Spleen (tissue), 11 donors: ENCODE data around the gene LIPE. TPM values are rescaled to one million over a fixed set of nuclear protein-coding genes. Genes with fewer than 3 reads are reported as not detected.
"Not testable (repeated sequence)": the region's sequence is repeated elsewhere in the genome, so short reads cannot be mapped to it uniquely, and the experiment has no call there.

ENCODE experiments used
- DNase-seq: peaks from one replicate; pipeline ENCODE4 v3.0.0-alpha.2; 2020
- H3K27ac ChIP-seq, 8 donors: fragments of 200-600 bp; sonication (generic) in 7 of 8; 1 replicate in 4 of 8; 2 replicates in 4 of 8; pipeline versions ENCODE4 v1.5.0 to v1.8.0; 2016 to 2021; ENCODE audit warnings: inconsistent platforms in 4 of 8, mild to moderate bottlenecking in 4 of 8, moderate library complexity in 1 of 8
- H3K27me3 ChIP-seq, 7 donors: fragments of 200-600 bp; sonication (generic) in 6 of 7; replicated peaks in 1 of 7; 1 replicate in 4 of 7; 2 replicates in 3 of 7; pipeline versions ENCODE4 v1.5.0 to v1.8.0; 2016 to 2021; ENCODE audit warnings: inconsistent platforms in 3 of 7, mild to moderate bottlenecking in 1 of 7
- H3K36me3 ChIP-seq, 6 donors: fragments of 200-600 bp; sonication (generic) in 5 of 6; 1 replicate in 4 of 6; 2 replicates in 2 of 6; pipeline versions ENCODE4 v1.5.0 to v1.8.0; 2016 to 2021; ENCODE audit warnings: inconsistent platforms in 2 of 6
- H3K4me1 ChIP-seq, 6 donors: fragments of 200-600 bp; sonication (generic) in 5 of 6; 1 replicate in 3 of 6; 2 replicates in 3 of 6; pipeline versions ENCODE4 v1.5.0 to v1.8.0; 2016 to 2021; ENCODE audit warnings: inconsistent platforms in 3 of 6
- H3K4me3 ChIP-seq, 8 donors: fragments of 200-600 bp; sonication (generic) in 7 of 8; 1 replicate in 4 of 8; 2 replicates in 4 of 8; pipeline versions ENCODE4 v1.5.0 to v1.8.0; 2016 to 2021; ENCODE audit warnings: inconsistent platforms in 4 of 8, mild to moderate bottlenecking in 4 of 8, moderate library complexity in 2 of 8
- H3K9me3 ChIP-seq, 8 donors: fragments of 200-600 bp; sonication (generic) in 7 of 8; 1 replicate in 4 of 8; 2 replicates in 4 of 8; pipeline versions ENCODE4 v1.5.0 to v1.8.0; 2016 to 2021; ENCODE audit warnings: inconsistent platforms in 4 of 8
- POLR2A ChIP-seq, 3 donors: fragments of 450-650 bp; IDR thresholded peaks; one replicate each; pipeline ENCODE4 v1.5.1; 2017; ENCODE audit warnings: antibody characterized with exemption in 3 of 3, mild to moderate bottlenecking in 1 of 3
- POLR2AphosphoS5 ChIP-seq, 3 donors: sonication (generic); formaldehyde crosslinking; IDR thresholded peaks; one replicate each; pipeline ENCODE4 v1.5.1; 2017; ENCODE audit warnings: antibody characterized with exemption in 3 of 3
- WGBS, 5 donors: extraction: QIAGEN DNeasy Blood & Tissue Kit in 3 of 5; methylation state at CpG; one replicate each; pipeline versions ENCODE4 v1.1.5 to v1.1.7; 2013 to 2018; 5-methylcytosine and 5-hydroxymethylcytosine counted together
- intact Hi-C: fragments of 100-400 bp; cut with DNase I; formaldehyde crosslinking; loops from one replicate; pipeline ENCODE4 v1.15.0; 2023; ENCODE audit warnings: low total_unique reads
- polyA plus RNA-seq, 3 donors: library from polyadenylated mRNA; stranded (reverse); fragments of 200-250 nt; gene quantifications; one replicate each; pipeline ENCODE4 v1.2.1, GENCODE V29; 2013
- total RNA-seq, 7 donors: library from RNA; depleted of rRNA in 3 of 7; stranded (reverse); fragments of >200 nt in 3 of 7; fragmentation: NEBNext Ultra II Directional in 4 of 7; extraction: Animal tissue kit (Norgen Biotek cat#: 25700) in 4 of 7; gene quantifications; one replicate each; pipeline versions ENCODE4 v1.1.0 to v1.2.1, GENCODE V29; 2016 to 2021
- TF ChIP-seq, protein P1 (sequence below), 11 experiments: fragments of 200-600 bp in 7 of 11; fragments of 450-650 bp in 4 of 11; sonication (generic) in 4 of 11; IDR thresholded peaks in 8 of 11; conservative IDR thresholded peaks in 3 of 11; 1 replicate in 7 of 11; 2 replicates in 4 of 11; pipeline versions ENCODE4 v1.4.0 to v1.8.0; 2016 to 2021; ENCODE audit warnings: antibody characterized with exemption in 11 of 11, inconsistent platforms in 4 of 11, mild to moderate bottlenecking in 1 of 11
- donor health status: healthy with polysubstance abuse.
- donor health status: DM: no; HTN: no; CAD: no; lungs with moderate emphysema.
- donor health status: DM: no; HTN: no; CAD: no.
- donor health status: Bipolar disorder and iron deficiency.
- donor health status: healthy.
- donor health status: DM: no; HTN: no; CAD: no.
- donor health status: DM: yes; HTN: yes; CAD: no.

Gene LIPE
- total and polyA plus RNA-seq, 10 donors = 20.6 to 43.7 (median 25.2) TPM

DNA sequence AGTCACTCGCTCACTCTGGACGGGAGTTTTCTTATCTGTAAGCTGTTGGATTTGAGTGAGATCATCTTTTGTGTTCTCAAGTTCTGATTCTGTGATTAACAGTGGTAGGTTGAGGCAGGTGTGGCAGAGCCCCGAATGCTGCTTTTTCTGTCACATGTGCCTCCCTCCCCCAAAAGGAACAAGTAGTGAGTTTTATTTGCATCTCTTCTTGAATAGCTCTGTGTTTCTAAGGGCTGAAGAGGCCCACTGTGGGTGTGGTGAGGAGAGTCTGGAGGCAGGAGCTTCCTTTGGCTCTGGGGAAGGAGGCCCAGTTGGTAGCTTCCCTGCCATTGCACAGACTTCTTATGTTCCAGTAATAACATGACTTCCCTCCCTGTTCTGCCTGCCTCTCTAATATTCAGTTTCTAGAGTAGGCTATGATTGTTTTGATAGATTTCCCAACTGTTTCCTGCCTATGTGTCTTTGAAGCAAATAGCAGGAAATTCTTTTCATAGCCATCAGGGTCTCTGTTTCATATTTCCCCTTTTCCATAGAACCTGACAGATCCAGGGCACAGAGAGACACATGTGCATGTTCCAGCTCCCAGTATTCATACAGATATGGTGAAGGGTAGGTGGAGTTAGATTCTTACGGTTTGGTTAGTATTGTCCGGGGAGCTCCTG lies 39.5 kb upstream of the LIPE start:
- WGBS, 5 donors = 48 to 57% (median 52%) methylated on average over 5 of the region's 5 CpGs
- no peak for DNase-seq
- intact Hi-C loops = no loop called here
- Histone ChIP-seq H3K4me3 (no peak overlapping the region), H3K36me3 (no peaks in the 10 kb centered on the region), H3K9me3 (no peaks in the 10 kb centered on the region), H3K4me1 (peaks cover 13 to 61% (median 36%) of the 10 kb centered on the region in 6 donors), H3K27me3 (no peaks in the 10 kb centered on the region), H3K27ac (peak overlapping the region in 6 of 8 donors; percentile 14 to 63 (median 50))
- TF ChIP-seq, protein P1, sequence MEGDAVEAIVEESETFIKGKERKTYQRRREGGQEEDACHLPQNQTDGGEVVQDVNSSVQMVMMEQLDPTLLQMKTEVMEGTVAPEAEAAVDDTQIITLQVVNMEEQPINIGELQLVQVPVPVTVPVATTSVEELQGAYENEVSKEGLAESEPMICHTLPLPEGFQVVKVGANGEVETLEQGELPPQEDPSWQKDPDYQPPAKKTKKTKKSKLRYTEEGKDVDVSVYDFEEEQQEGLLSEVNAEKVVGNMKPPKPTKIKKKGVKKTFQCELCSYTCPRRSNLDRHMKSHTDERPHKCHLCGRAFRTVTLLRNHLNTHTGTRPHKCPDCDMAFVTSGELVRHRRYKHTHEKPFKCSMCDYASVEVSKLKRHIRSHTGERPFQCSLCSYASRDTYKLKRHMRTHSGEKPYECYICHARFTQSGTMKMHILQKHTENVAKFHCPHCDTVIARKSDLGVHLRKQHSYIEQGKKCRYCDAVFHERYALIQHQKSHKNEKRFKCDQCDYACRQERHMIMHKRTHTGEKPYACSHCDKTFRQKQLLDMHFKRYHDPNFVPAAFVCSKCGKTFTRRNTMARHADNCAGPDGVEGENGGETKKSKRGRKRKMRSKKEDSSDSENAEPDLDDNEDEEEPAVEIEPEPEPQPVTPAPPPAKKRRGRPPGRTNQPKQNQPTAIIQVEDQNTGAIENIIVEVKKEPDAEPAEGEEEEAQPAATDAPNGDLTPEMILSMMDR (IDR thresholded peaks at IDR 0.05 in 8 of 11, conservative IDR thresholded peaks at IDR 0.05 in 3 of 11) = no peak
- TF ChIP-seq POLR2AphosphoS5 (IDR thresholded peaks at IDR 0.05) (no peak), POLR2A (IDR thresholded peaks at IDR 0.05) (no peak)

DNA sequence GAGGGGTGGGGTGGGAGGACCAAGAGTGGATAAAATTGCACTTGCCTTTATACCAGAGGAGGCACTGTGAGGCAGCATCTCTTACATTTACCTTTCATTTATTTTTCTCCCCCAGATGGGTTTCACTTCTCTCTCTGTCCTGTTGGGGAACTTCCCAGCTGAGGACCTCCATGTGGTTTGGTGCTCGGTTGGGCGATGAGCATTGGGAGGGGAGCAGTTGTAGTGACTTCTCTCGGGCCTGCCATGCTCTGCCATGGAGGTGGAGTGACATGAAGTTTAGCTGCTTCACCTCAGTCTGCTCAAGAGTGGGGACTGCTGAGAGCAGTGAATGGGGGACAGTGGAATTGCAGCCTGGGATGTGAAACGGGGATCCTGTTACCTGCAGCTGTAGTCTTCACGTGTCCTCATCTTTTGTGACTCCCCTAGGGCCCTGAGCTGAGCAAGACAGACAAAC lies 38.7 kb upstream of the LIPE start:
- Histone ChIP-seq H3K36me3 (no peaks in the 10 kb centered on the region), H3K27ac (peak overlapping the region in 4 of 8 donors; percentile 45 to 63 (median 56)), H3K9me3 (no peaks in the 10 kb centered on the region), H3K4me3 (no peak overlapping the region), H3K4me1 (peaks cover 13 to 63% (median 36%) of the 10 kb centered on the region in 6 donors), H3K27me3 (no peaks in the 10 kb centered on the region)
- peak; percentile 78 for DNase-seq
- peak in 2 of 3 donors; percentile 47 to 57 for TF ChIP-seq POLR2AphosphoS5 (IDR thresholded peaks at IDR 0.05)
- TF ChIP-seq, protein P1 (IDR thresholded peaks at IDR 0.05 in 8 of 11, conservative IDR thresholded peaks at IDR 0.05 in 3 of 11) = peak in 6 of 11 experiments; percentile 13 to 49 (median 32)
- TF ChIP-seq POLR2A (IDR thresholded peaks at IDR 0.05) = no peak
- intact Hi-C loops = no loop called here
- 48 to 78% (median 61%) methylated on average over 5 of the region's 5 CpGs for WGBS, 5 donors

GRCh38 chr19:42461700-42462324 lies 34.6 kb upstream of the LIPE start:
- Histone ChIP-seq H3K27me3 (no peaks in the 10 kb centered on the region), H3K36me3 (no peaks in the 10 kb centered on the region), H3K9me3 (no peaks in the 10 kb centered on the region), H3K27ac (no peak overlapping the region), H3K4me1 (peaks cover 7 to 30% (median 17%) of the 10 kb centered on the region in 6 donors), H3K4me3 (no peak overlapping the region)
- intact Hi-C loops = no loop called here
- TF ChIP-seq, protein P1 (IDR thresholded peaks at IDR 0.05 in 8 of 11, conservative IDR thresholded peaks at IDR 0.05 in 3 of 11) = no peak
- TF ChIP-seq POLR2AphosphoS5 (IDR thresholded peaks at IDR 0.05) (no peak), POLR2A (IDR thresholded peaks at IDR 0.05) (no peak)
- 87 to 94% (median 93%) methylated on average over 4 of the region's 4 CpGs for WGBS, 5 donors
- DNase-seq = no peak

DNA sequence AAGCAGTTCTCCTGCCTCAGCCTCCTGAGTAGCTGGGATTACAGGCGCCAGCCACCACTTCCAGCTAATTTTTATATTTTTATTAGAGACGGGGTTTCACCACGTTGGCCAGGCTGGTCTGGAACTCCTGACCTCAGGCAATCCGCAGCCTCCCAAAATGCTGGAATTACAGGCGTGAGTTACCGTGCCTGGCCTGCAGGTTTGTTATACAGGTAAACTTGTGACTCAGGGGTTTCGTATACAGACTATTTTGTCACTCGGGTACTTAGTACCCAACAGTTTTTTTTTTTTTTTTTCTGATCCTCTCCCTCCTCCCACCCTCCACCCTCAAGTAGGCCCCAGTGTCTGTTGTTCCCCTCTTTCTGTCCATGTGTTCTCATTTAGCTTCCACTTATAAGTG lies 34.0 kb upstream of the LIPE start:
- peaks cover under 1 to 25% (median 12%) of the 10 kb centered on the region in 6 donors for H3K4me1 ChIP-seq
- H3K27ac ChIP-seq, H3K9me3 ChIP-seq, H3K36me3 ChIP-seq, intact Hi-C loops, DNase-seq, H3K4me3 ChIP-seq, H3K27me3 ChIP-seq: not testable (repeated sequence)
- 86 to 92% (median 92%) methylated on average over 8 of the region's 8 CpGs for WGBS, 5 donors
